ENCODE data around the gene PLPPR5.
"Not testable (repeated sequence)": the region's sequence is repeated elsewhere in the genome, so short reads cannot be mapped to it uniquely, and the experiment has no call there.

PLPPR5 gene

GRCh38 chr1:99004861-99005442 lies at the start of gene PLPPR5:
Gene PLPPR5 (minus strand): TSS chr1:99004861. CDS start chr1:99004671, 190 bp downstream.
- no peak for DNase-seq (ENCODE audit: low spot score)

GRCh38 chr1:99051611-99052283 lies 47.1 kb upstream of the PLPPR5 start:
- no peak for DNase-seq (ENCODE audit: low spot score)

GRCh38 chr1:99049745-99050144 lies 45.1 kb upstream of the PLPPR5 start:
- DNase-seq (ENCODE audit: low spot score) = no peak

- not testable (repeated sequence) for DNase-seq (ENCODE audit: low spot score)
Observed at GRCh38 chr1:99036746-99037145, 32.1 kb upstream of the PLPPR5 start.

GRCh38 chr1:99018313-99018712 lies 13.7 kb upstream of the PLPPR5 start:
- no peak for DNase-seq (ENCODE audit: low spot score)

- DNase-seq (ENCODE audit: low spot score) = no peak
Observed at GRCh38 chr1:99017655-99018054, 13.0 kb upstream of the PLPPR5 start.

- no peak for DNase-seq (ENCODE audit: low spot score)
Observed at GRCh38 chr1:99010679-99011078, 6.0 kb upstream of the PLPPR5 start.

- DNase-seq (ENCODE audit: low spot score) = no peak
Observed at GRCh38 chr1:99007366-99007765, 2.7 kb upstream of the PLPPR5 start.

GRCh38 chr1:99005537-99005942 lies 879 bp upstream of the PLPPR5 start:
- DNase-seq (ENCODE audit: low spot score) = no peak

GRCh38 chr1:99004254-99004860 lies 304 bp downstream of the PLPPR5 start:
- peak; percentile 6 for DNase-seq (ENCODE audit: low spot score)

- no peak for DNase-seq (ENCODE audit: low spot score)
Observed at GRCh38 chr1:99003581-99004253, 944 bp downstream of the PLPPR5 start.

- DNase-seq (ENCODE audit: low spot score) = no peak
Observed at GRCh38 chr1:98992844-98993243, 11.8 kb downstream of the PLPPR5 start.

- DNase-seq (ENCODE audit: low spot score) = no peak
Observed at GRCh38 chr1:98991127-98992012, 13.3 kb downstream of the PLPPR5 start.

- no peak for DNase-seq (ENCODE audit: low spot score)
Observed at GRCh38 chr1:98989556-98989907, 15.1 kb downstream of the PLPPR5 start.

- DNase-seq (ENCODE audit: low spot score) = no peak
Observed at GRCh38 chr1:98988904-98989555, 15.6 kb downstream of the PLPPR5 start.

GRCh38 chr1:98985687-98986086 lies 19.0 kb downstream of the PLPPR5 start:
- DNase-seq (ENCODE audit: low spot score) = no peak

GRCh38 chr1:98981917-98982513 lies 22.6 kb downstream of the PLPPR5 start:
- no peak for DNase-seq (ENCODE audit: low spot score)

GRCh38 chr1:98979463-98979862 lies 25.2 kb downstream of the PLPPR5 start:
- no peak for DNase-seq (ENCODE audit: low spot score)

GRCh38 chr1:98975810-98976209 lies 28.9 kb downstream of the PLPPR5 start:
- DNase-seq (ENCODE audit: low spot score) = no peak

- DNase-seq (ENCODE audit: low spot score) = no peak
Observed at GRCh38 chr1:98975113-98975512, 29.5 kb downstream of the PLPPR5 start.

Data from CD4-positive, alpha-beta T cell treated with Interleukin-6 at 100 ng/mL for 8 hours (primary cell).